Measurements from ENCODE around the gene WFDC1. TPM values are rescaled to one million over a fixed set of nuclear protein-coding genes. Genes with fewer than 3 reads are reported as not detected.

The WFDC1 gene
- total and polyA plus RNA-seq, 4 donors = 1.0 to 5.2 (median 2.9) TPM

DNA sequence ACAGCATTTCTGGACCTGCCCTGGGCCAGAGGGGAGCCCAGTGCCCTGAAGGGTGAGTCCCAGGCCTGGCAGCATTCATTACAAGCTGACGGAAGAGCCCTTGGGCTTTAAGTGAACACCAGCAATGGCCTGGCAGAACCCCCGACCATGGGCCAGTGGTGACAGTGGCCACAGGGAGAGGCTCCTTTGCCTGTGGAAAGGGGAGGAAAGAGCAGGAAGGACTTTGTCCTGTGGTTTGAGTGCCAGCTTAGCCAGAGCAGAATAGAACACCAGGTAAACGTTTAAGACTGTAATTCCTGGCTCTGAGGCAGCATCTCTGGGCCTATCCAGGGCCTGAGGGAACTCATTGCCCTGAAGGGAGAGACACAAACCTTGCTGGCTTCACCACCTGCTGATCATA lies 39.4 kb downstream of the WFDC1 start:
- TF ChIP-seq, protein P1, sequence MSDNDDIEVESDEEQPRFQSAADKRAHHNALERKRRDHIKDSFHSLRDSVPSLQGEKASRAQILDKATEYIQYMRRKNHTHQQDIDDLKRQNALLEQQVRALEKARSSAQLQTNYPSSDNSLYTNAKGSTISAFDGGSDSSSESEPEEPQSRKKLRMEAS (IDR thresholded peaks at IDR 0.05) = no peak
- TF ChIP-seq CTCF (IDR thresholded peaks at IDR 0.05; ENCODE audit: low read depth, low read length, missing input control) = no peak
- TF ChIP-seq JUND (IDR thresholded peaks at IDR 0.05) = no peak
- TF ChIP-seq EGR1 (IDR thresholded peaks at IDR 0.05; ENCODE audit: low read depth in 2 of 2) = no peak
- TF ChIP-seq YY1 (IDR thresholded peaks at IDR 0.05) = no peak
- TF ChIP-seq, protein P2, sequence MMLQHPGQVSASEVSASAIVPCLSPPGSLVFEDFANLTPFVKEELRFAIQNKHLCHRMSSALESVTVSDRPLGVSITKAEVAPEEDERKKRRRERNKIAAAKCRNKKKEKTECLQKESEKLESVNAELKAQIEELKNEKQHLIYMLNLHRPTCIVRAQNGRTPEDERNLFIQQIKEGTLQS (IDR thresholded peaks at IDR 0.05) = no peak
- no peak for TF ChIP-seq GABPA (IDR thresholded peaks at IDR 0.05 in 1 of 2, conservative IDR thresholded peaks at IDR 0.05 in 1 of 2)
- no peak for TF ChIP-seq NR2F2 (IDR thresholded peaks at IDR 0.05)
- no peak for TF ChIP-seq TAF1 (conservative IDR thresholded peaks at IDR 0.05)
- TF ChIP-seq SP1 (IDR thresholded peaks at IDR 0.05) = no peak
- TF ChIP-seq RXRA (IDR thresholded peaks at IDR 0.05) = no peak
- TF ChIP-seq RAD21 (IDR thresholded peaks at IDR 0.05) = no peak
- H3K4me3 ChIP-seq (ENCODE audit: low read depth in 1 of 3, low read length in 3 of 3) = no peak overlapping the region
- no peak overlapping the region for H3K9ac ChIP-seq (ENCODE audit: low read depth in 1 of 2, low read length in 2 of 2)
- H3K4me1 ChIP-seq (ENCODE audit: control insufficient read depth in 4 of 4, insufficient read depth in 4 of 4, low read length in 3 of 4) = no peaks in the 10 kb centered on the region
- DNase-seq (ENCODE audit: low spot score) = no peak
- no peaks in the 10 kb centered on the region for H3K9me3 ChIP-seq (ENCODE audit: control insufficient read depth in 4 of 4, low read length in 3 of 4)
- H3K27me3 ChIP-seq (ENCODE audit: control insufficient read depth in 4 of 4, insufficient read depth in 4 of 4, low read length in 3 of 4) = no peaks in the 10 kb centered on the region
- WGBS = 71% methylated on average over 3 of the region's 3 CpGs
- H3K27ac ChIP-seq (ENCODE audit: low read depth in 1 of 2, low read length in 2 of 2) = no peak overlapping the region
- H3K36me3 ChIP-seq (ENCODE audit: control insufficient read depth in 4 of 4, insufficient read depth in 3 of 4, low read depth in 1 of 4, low read length in 3 of 4) = no peaks in the 10 kb centered on the region

DNA sequence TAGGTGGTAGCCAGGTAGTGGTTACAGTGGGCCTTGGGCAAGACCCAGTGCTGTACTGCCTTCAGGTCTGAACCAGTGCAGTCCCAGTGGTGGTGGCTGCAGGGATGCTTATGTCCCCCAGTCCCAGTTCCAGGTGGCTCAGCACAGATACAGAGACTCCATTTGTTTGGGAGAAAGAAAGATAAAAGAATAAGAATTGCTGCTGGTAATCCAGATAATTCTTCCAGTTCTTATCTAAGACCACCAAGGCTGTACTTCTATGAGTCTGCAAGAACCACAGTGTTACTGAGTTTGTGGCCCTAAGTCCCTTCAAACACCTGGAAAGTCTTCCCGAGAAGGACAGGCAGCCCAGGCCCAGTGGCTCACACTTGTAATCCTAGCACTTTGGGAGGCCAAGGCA lies 39.8 kb downstream of the WFDC1 start:
- no peak for DNase-seq (ENCODE audit: low spot score)
- no peak for TF ChIP-seq JUND (IDR thresholded peaks at IDR 0.05)
- no peak for TF ChIP-seq TAF1 (conservative IDR thresholded peaks at IDR 0.05)
- no peak for TF ChIP-seq SP1 (IDR thresholded peaks at IDR 0.05)
- no peak for TF ChIP-seq RAD21 (IDR thresholded peaks at IDR 0.05)
- TF ChIP-seq, protein P3, sequence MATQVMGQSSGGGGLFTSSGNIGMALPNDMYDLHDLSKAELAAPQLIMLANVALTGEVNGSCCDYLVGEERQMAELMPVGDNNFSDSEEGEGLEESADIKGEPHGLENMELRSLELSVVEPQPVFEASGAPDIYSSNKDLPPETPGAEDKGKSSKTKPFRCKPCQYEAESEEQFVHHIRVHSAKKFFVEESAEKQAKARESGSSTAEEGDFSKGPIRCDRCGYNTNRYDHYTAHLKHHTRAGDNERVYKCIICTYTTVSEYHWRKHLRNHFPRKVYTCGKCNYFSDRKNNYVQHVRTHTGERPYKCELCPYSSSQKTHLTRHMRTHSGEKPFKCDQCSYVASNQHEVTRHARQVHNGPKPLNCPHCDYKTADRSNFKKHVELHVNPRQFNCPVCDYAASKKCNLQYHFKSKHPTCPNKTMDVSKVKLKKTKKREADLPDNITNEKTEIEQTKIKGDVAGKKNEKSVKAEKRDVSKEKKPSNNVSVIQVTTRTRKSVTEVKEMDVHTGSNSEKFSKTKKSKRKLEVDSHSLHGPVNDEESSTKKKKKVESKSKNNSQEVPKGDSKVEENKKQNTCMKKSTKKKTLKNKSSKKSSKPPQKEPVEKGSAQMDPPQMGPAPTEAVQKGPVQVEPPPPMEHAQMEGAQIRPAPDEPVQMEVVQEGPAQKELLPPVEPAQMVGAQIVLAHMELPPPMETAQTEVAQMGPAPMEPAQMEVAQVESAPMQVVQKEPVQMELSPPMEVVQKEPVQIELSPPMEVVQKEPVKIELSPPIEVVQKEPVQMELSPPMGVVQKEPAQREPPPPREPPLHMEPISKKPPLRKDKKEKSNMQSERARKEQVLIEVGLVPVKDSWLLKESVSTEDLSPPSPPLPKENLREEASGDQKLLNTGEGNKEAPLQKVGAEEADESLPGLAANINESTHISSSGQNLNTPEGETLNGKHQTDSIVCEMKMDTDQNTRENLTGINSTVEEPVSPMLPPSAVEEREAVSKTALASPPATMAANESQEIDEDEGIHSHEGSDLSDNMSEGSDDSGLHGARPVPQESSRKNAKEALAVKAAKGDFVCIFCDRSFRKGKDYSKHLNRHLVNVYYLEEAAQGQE (IDR thresholded peaks at IDR 0.05) = no peak
- TF ChIP-seq, protein P2 (IDR thresholded peaks at IDR 0.05) = no peak
- no peak for TF ChIP-seq ZBTB33 (IDR thresholded peaks at IDR 0.05)
- no peak for TF ChIP-seq RXRA (IDR thresholded peaks at IDR 0.05)
- TF ChIP-seq HNF4G (IDR thresholded peaks at IDR 0.05) = no peak
- no peak for TF ChIP-seq GABPA (IDR thresholded peaks at IDR 0.05 in 1 of 2, conservative IDR thresholded peaks at IDR 0.05 in 1 of 2)
- TF ChIP-seq EGR1 (IDR thresholded peaks at IDR 0.05; ENCODE audit: low read depth in 2 of 2) = no peak
- TF ChIP-seq FOXA1 (IDR thresholded peaks at IDR 0.05) = no peak
- no peak for TF ChIP-seq NR2F2 (IDR thresholded peaks at IDR 0.05)
- no peak for TF ChIP-seq HNF4A (conservative IDR thresholded peaks at IDR 0.05)
- TF ChIP-seq FOXA2 (IDR thresholded peaks at IDR 0.05) = no peak
- no peak for TF ChIP-seq YY1 (IDR thresholded peaks at IDR 0.05)
- TF ChIP-seq, protein P1 (IDR thresholded peaks at IDR 0.05) = no peak
- TF ChIP-seq CTCF (IDR thresholded peaks at IDR 0.05; ENCODE audit: low read depth, low read length, missing input control) = no peak
- 93% methylated on average over 1 of the region's 1 CpG for WGBS
- Histone ChIP-seq H3K9ac (ENCODE audit: low read depth in 1 of 2, low read length in 2 of 2) (no peak overlapping the region), H3K4me3 (ENCODE audit: low read depth in 1 of 3, low read length in 3 of 3) (no peak overlapping the region), H3K9me3 (ENCODE audit: control insufficient read depth in 4 of 4, low read length in 3 of 4) (no peaks in the 10 kb centered on the region), H3K27me3 (ENCODE audit: control insufficient read depth in 4 of 4, insufficient read depth in 4 of 4, low read length in 3 of 4) (no peaks in the 10 kb centered on the region), H3K36me3 (ENCODE audit: control insufficient read depth in 4 of 4, insufficient read depth in 3 of 4, low read depth in 1 of 4, low read length in 3 of 4) (no peaks in the 10 kb centered on the region), H3K4me1 (ENCODE audit: control insufficient read depth in 4 of 4, insufficient read depth in 4 of 4, low read length in 3 of 4) (no peaks in the 10 kb centered on the region), H3K27ac (ENCODE audit: low read depth in 1 of 2, low read length in 2 of 2) (no peak overlapping the region)

Data from liver (tissue), 9 donors.